ENCODE measurements around the gene PHKB. TPM values are rescaled to one million over a fixed set of nuclear protein-coding genes. Genes with fewer than 3 reads are reported as not detected.
"Not testable (repeated sequence)": the region's sequence is repeated elsewhere in the genome, so short reads cannot be mapped to it uniquely, and the experiment has no call there.

The PHKB gene
- total RNA-seq, 2 donors from 2014 or later = 56.2 to 59.5 TPM

DNA sequence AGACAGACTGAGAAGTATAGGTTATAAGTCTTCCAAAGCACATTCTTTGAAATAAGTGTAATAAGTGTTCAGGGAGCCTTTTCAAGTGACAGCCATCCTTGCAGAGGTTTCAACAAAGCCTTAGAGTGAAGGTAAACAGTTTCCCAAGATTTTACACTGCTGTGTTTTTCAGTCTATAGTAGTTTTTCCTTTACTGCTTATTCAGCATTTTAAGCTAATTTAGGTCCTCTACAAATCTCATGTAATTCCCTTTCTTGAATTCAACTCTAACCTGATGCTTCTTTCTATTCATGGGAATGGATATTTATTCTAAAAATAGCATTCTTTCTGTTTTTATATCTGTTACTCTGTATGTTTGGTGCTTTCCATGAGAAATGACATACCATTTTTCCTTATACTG, 211.3 kb downstream of the PHKB start:
- no peaks in the 10 kb centered on the region for H3K9me3 ChIP-seq (ENCODE audit: control insufficient read depth, low read length, poor library complexity, severe bottlenecking)
- H3K4me1 Mint-ChIP-seq = no peaks in the 10 kb centered on the region
- H3K27ac Mint-ChIP-seq = no peak overlapping the region
- no peak for DNase-seq
- H3K36me3 Mint-ChIP-seq (ENCODE audit: low read depth) = peaks cover 7% of the 10 kb centered on the region
- H3K4me3 Mint-ChIP-seq = no peak overlapping the region
- no peak for ATAC-seq
- no peaks in the 10 kb centered on the region for H3K27me3 Mint-ChIP-seq

- no peak overlapping the region for H3K27ac Mint-ChIP-seq
These were observed 215.6 kb downstream of the PHKB start for GRCh38 chr16:47676635-47677177.

GRCh38 chr16:47681571-47681970, 220.4 kb downstream of the PHKB start:
- not testable (repeated sequence) for H3K27me3 Mint-ChIP-seq; H3K4me3 Mint-ChIP-seq; H3K9me3 ChIP-seq (ENCODE audit: control insufficient read depth, low read length, poor library complexity, severe bottlenecking); H3K36me3 Mint-ChIP-seq (ENCODE audit: low read depth); H3K4me1 Mint-ChIP-seq; DNase-seq; ATAC-seq; H3K27ac Mint-ChIP-seq

More at GRCh38 chr16:47676635-47677177, 215.6 kb downstream of the PHKB start:
- Mint-ChIP-seq H3K4me1 (no peaks in the 10 kb centered on the region), H3K36me3 (ENCODE audit: low read depth) (peaks cover 6% of the 10 kb centered on the region), H3K4me3 (no peak overlapping the region), H3K27me3 (no peaks in the 10 kb centered on the region)
- no peak for DNase-seq
- no peaks in the 10 kb centered on the region for H3K9me3 ChIP-seq (ENCODE audit: control insufficient read depth, low read length, poor library complexity, severe bottlenecking)
- ATAC-seq = no peak

GRCh38 chr16:47687694-47688093, 226.6 kb downstream of the PHKB start:
- Mint-ChIP-seq H3K27me3 (no peaks in the 10 kb centered on the region), H3K36me3 (ENCODE audit: low read depth) (peaks cover 14% of the 10 kb centered on the region), H3K27ac (no peak overlapping the region), H3K4me1 (peaks cover 2% of the 10 kb centered on the region), H3K4me3 (no peak overlapping the region)
- no peaks in the 10 kb centered on the region for H3K9me3 ChIP-seq (ENCODE audit: control insufficient read depth, low read length, poor library complexity, severe bottlenecking)
- DNase-seq = no peak
- ATAC-seq = no peak

DNA sequence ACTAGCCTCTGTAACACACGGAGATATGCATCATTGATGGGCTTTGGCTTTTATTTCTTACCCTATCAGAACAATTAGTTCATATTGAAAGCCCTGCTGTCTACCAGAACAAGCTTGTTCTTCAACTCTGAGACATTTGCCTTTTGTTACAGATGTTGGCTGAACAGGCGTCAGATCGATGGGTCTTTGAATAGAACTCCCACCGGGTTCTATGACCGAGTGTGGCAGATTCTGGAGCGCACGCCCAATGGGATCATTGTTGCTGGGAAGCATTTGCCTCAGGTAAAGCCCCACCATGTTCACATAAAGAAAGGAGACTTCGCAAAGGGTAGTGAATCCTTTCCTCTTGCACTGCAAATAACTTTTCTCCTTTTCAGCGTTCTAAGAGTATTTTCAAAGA, 232.1 kb downstream of the PHKB start:
- Mint-ChIP-seq H3K27me3 (no peaks in the 10 kb centered on the region), H3K27ac (no peak overlapping the region), H3K4me3 (no peak overlapping the region), H3K36me3 (ENCODE audit: low read depth) (peaks cover 21% of the 10 kb centered on the region), H3K4me1 (no peaks in the 10 kb centered on the region)
- no peak for DNase-seq
- no peak for ATAC-seq
- H3K9me3 ChIP-seq (ENCODE audit: control insufficient read depth, low read length, poor library complexity, severe bottlenecking) = no peaks in the 10 kb centered on the region

- H3K9me3 ChIP-seq (ENCODE audit: control insufficient read depth, low read length, poor library complexity, severe bottlenecking) = no peaks in the 10 kb centered on the region
- H3K4me1 Mint-ChIP-seq = no peaks in the 10 kb centered on the region
- no peaks in the 10 kb centered on the region for H3K27me3 Mint-ChIP-seq
- H3K36me3 Mint-ChIP-seq (ENCODE audit: low read depth) = peaks cover 18% of the 10 kb centered on the region
- no peak overlapping the region for H3K27ac Mint-ChIP-seq
- no peak for ATAC-seq
- no peak for DNase-seq
- no peak overlapping the region for H3K4me3 Mint-ChIP-seq
These were observed 233.4 kb downstream of the PHKB start for GRCh38 chr16:47694543-47694942.

- Mint-ChIP-seq H3K27ac (peak overlapping the region; percentile 34), H3K4me1 (no peaks in the 10 kb centered on the region), H3K4me3 (no peak overlapping the region), H3K27me3 (no peaks in the 10 kb centered on the region), H3K36me3 (ENCODE audit: low read depth) (peaks cover 20% of the 10 kb centered on the region)
- no peak for ATAC-seq
- DNase-seq = no peak
- no peaks in the 10 kb centered on the region for H3K9me3 ChIP-seq (ENCODE audit: control insufficient read depth, low read length, poor library complexity, severe bottlenecking)
These were observed 234.6 kb downstream of the PHKB start for GRCh38 chr16:47695756-47696155.

GRCh38 chr16:47697826-47698225, 236.7 kb downstream of the PHKB start:
- ATAC-seq = no peak
- Mint-ChIP-seq H3K4me1 (no peaks in the 10 kb centered on the region), H3K27ac (no peak overlapping the region), H3K4me3 (no peak overlapping the region), H3K36me3 (ENCODE audit: low read depth) (peaks cover 18% of the 10 kb centered on the region), H3K27me3 (no peaks in the 10 kb centered on the region)
- H3K9me3 ChIP-seq (ENCODE audit: control insufficient read depth, low read length, poor library complexity, severe bottlenecking) = no peaks in the 10 kb centered on the region
- DNase-seq = no peak

- no peak for ATAC-seq
- Mint-ChIP-seq H3K27ac (no peak overlapping the region), H3K4me3 (no peak overlapping the region), H3K27me3 (no peaks in the 10 kb centered on the region), H3K36me3 (ENCODE audit: low read depth) (peaks cover 18% of the 10 kb centered on the region), H3K4me1 (no peaks in the 10 kb centered on the region)
- no peak for DNase-seq
- no peaks in the 10 kb centered on the region for H3K9me3 ChIP-seq (ENCODE audit: control insufficient read depth, low read length, poor library complexity, severe bottlenecking)
These were observed 238.0 kb downstream of the PHKB start for GRCh38 chr16:47699106-47699505.

DNA sequence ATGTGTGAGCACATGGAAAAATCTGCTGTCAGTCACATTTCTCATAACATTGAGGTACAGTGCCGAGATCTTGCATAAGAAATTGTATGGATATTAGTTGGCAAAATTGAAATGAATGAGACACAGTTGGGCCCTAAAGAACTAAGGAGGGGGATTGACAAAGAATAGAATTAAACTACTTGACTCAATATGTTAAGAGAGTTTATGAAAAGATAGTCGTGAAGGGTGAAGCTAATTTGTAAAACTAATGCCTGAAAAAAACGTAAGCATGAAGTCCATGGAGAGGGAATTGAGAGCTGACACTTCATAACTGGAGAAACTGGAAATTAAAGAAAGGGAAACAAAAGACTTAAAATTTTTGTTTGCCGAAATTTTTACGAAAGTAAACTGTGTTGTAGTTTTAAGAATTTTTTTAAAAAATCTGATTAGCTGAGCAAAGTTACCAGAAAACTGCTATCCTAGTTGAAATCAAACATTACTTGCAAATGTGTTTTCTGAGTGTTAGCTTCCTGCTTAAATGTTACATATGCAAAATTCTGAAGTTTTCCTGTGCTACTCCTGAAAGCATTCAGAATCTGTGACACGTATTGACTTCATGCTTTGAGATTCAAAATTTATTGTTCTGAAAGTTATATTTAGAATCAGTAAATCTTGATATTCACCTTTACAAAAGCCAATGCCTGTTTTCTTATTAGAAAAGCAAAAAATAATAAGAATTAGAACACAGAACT, 239.9 kb downstream of the PHKB start:
- no peak for ATAC-seq
- Mint-ChIP-seq H3K27me3 (no peaks in the 10 kb centered on the region), H3K4me3 (no peak overlapping the region), H3K36me3 (ENCODE audit: low read depth) (peaks cover 13% of the 10 kb centered on the region), H3K4me1 (no peaks in the 10 kb centered on the region), H3K27ac (no peak overlapping the region)
- no peaks in the 10 kb centered on the region for H3K9me3 ChIP-seq (ENCODE audit: control insufficient read depth, low read length, poor library complexity, severe bottlenecking)
- no peak for DNase-seq

DNA sequence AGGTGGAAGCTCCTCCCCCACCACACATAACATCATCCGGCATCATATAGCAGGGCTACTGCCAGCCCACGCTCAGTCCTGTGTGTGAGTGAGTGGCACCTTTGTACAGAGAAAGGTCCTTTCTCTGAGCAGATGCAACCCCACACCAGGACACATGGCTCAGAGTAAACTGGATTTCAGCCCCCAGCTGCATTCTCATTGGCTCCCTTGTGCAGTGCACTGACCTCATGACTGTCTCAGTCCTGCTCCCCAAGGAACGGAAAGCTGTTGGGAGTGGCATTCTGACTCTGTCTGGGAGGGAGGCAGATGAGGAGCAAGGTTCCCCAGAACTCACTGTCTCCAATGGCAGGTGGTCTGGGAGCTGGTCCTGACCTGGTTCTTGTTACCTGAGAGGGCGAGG, 244.1 kb downstream of the PHKB start:
- no peak overlapping the region for H3K4me3 Mint-ChIP-seq
- H3K36me3 Mint-ChIP-seq (ENCODE audit: low read depth) = peaks cover 4% of the 10 kb centered on the region
- no peaks in the 10 kb centered on the region for H3K27me3 Mint-ChIP-seq
- no peak for ATAC-seq
- no peak for DNase-seq
- no peaks in the 10 kb centered on the region for H3K9me3 ChIP-seq (ENCODE audit: control insufficient read depth, low read length, poor library complexity, severe bottlenecking)
- H3K27ac Mint-ChIP-seq = no peak overlapping the region
- H3K4me1 Mint-ChIP-seq = no peaks in the 10 kb centered on the region

DNA sequence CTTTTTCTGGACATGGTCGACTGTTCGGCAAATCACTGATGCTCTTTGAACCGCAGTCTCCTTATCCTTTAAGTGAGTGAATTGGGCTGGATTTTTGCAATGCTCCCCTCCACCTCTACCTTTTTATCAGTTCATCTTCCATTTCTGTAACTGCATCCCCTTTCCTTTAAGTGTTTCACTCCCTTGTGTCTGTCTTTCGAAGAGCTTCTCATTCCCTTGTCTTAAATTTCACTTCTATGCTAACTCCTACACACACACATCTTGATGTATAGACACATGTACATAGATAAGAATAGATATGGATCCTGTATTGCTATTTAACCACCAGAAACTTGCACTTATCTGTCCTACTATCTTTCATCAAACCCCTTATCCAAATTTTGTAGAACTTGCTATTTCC, 250.7 kb downstream of the PHKB start:
- Mint-ChIP-seq H3K4me3 (no peak overlapping the region), H3K27me3 (peaks cover 12% of the 10 kb centered on the region), H3K27ac (no peak overlapping the region), H3K36me3 (ENCODE audit: low read depth) (no peaks in the 10 kb centered on the region), H3K4me1 (peaks cover 2% of the 10 kb centered on the region)
- H3K9me3 ChIP-seq (ENCODE audit: control insufficient read depth, low read length, poor library complexity, severe bottlenecking) = no peaks in the 10 kb centered on the region
- ATAC-seq = no peak
- DNase-seq = no peak

DNA sequence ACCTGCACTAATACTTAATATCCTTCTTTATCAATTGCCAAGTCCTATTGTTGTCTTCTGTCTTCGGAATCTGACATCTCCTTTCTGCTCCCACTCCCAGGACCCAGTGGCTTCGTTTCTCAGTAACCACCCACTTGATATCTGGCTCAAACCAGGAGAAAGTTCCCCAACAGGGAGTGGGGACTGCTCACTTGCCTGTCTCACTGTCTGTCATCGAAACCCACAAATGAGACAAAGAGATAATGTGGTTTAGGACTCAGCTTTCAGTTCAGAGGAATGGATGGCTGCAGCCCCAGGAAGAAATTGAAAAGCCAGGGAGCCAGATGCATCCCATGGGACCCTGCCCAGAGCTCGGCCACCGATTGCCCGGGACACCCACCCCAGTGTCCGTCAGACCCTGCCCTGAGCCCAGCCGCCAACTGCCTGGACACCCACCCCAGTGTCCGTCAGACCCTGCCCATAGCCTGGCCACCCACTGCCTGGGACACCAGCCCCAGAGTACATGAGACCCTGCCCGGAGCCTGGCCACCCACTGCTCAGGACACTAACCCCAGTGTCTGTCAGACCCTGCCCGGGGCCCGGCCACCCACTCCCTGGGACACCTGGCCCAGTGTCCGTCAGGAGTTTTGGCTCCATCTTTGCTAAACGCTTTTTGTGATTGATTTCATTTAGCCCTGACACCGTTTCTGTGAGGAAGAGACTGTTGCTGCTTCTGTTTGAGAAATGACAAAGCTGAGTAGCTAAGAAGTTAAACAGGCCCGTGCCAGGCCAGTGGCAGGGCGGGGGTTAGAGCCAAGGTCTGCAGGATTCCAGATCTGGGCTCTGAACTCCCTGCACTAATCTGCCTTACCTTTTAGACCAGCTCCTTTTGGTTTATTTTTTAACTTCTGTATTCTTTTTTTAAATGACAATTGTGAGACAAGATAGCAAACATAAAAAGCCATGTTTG, 251.4 kb downstream of the PHKB start:
- no peak overlapping the region for H3K27ac Mint-ChIP-seq
- no peak for DNase-seq
- peaks cover 2% of the 10 kb centered on the region for H3K4me1 Mint-ChIP-seq
- H3K27me3 Mint-ChIP-seq = peaks cover 12% of the 10 kb centered on the region
- H3K4me3 Mint-ChIP-seq = no peak overlapping the region
- no peaks in the 10 kb centered on the region for H3K36me3 Mint-ChIP-seq (ENCODE audit: low read depth)
- ATAC-seq = no peak
- H3K9me3 ChIP-seq (ENCODE audit: control insufficient read depth, low read length, poor library complexity, severe bottlenecking) = no peaks in the 10 kb centered on the region

Data from T-helper 17 cell (primary cell).